ENCODE results near the gene UIMC1.

- TF ChIP-seq CTCF (IDR thresholded peaks at IDR 0.05 in 4 of 5, conservative IDR thresholded peaks at IDR 0.05 in 1 of 5) = no peak
- no peak for TF ChIP-seq POLR2A (IDR thresholded peaks at IDR 0.05)
These were observed 122.0 kb downstream of the UIMC1 start for GRCh38 chr5:176884571-176884890.

Data from gastrocnemius medialis (tissue), 4 donors.